H1 (cell line): ENCODE results near the gene CNTN5.

ENCODE experiments used
- BACH1 ChIP-seq: IDR thresholded peaks from 2 replicates; pipeline ENCODE4 v1.6.1; 2012; ENCODE audit warnings: low read length, improper control_type of control experiment
- CEBPB ChIP-seq: IDR thresholded peaks from 2 replicates; pipeline ENCODE4 v1.6.1; 2012; ENCODE audit warnings: low read depth, low read length
- CHD1 ChIP-seq: IDR thresholded peaks from 2 replicates; pipeline ENCODE4 v1.6.1; 2012; ENCODE audit warnings: low read depth, low read length, improper control_type of control experiment
- CREB1 ChIP-seq: IDR thresholded peaks from 2 replicates; pipeline ENCODE4 v1.6.1; 2012; ENCODE audit warnings: inconsistent platforms
- CTBP2 ChIP-seq: IDR thresholded peaks from 2 replicates; pipeline ENCODE4 v1.7.0; 2011; ENCODE audit warnings: borderline replicate concordance, mild to moderate bottlenecking, moderate library complexity, mixed read lengths, low read length; ENCODE audit not compliant: insufficient read depth, insufficient read length
- EGR1 ChIP-seq: IDR thresholded peaks from 2 replicates; pipeline ENCODE4 v1.6.1; 2011; ENCODE audit warnings: low read depth, low read length, borderline replicate concordance
- EP300 ChIP-seq, 2 experiments: IDR thresholded peaks; 1 replicate in 1 of 2; 2 replicates in 1 of 2; pipeline ENCODE4 v1.6.1; 2011 to 2012; ENCODE audit warnings: low read depth in 2 of 2, low read length in 2 of 2, mild to moderate bottlenecking in 2 of 2, borderline replicate concordance in 1 of 2, inconsistent platforms in 1 of 2, moderate library complexity in 1 of 2
- POLR2A ChIP-seq, 2 experiments: IDR thresholded peaks; 1 replicate in 1 of 2; 2 replicates in 1 of 2; pipeline ENCODE4 v1.6.1; 2011; ENCODE audit warnings: low read depth in 2 of 2, low read length in 2 of 2, mild to moderate bottlenecking in 2 of 2; ENCODE audit errors: control extremely low read depth in 1 of 2
- POLR2AphosphoS5 ChIP-seq: IDR thresholded peaks from 2 replicates; pipeline ENCODE4 v1.6.1; 2011; ENCODE audit warnings: low read depth, low read length
- TF ChIP-seq, protein P1 (sequence below): IDR thresholded peaks from 2 replicates; pipeline ENCODE4 v1.6.1; 2012; ENCODE audit warnings: inconsistent platforms
- TF ChIP-seq, protein P2 (sequence below), 3 experiments: IDR thresholded peaks; 1 replicate in 2 of 3; 2 replicates in 1 of 3; pipeline versions ENCODE4 v1.5.1 to v1.6.1; 2011; ENCODE audit warnings: low read length in 3 of 3, mild to moderate bottlenecking in 3 of 3, inconsistent platforms in 2 of 3, low read depth in 1 of 3, moderate library complexity in 1 of 3; ENCODE audit not compliant: insufficient read depth in 1 of 3; ENCODE audit errors: control extremely low read depth in 1 of 3

- TF ChIP-seq EP300 (IDR thresholded peaks at IDR 0.05; ENCODE audit: borderline replicate concordance in 1 of 2, low read depth in 2 of 2, low read length in 2 of 2) (no peak), POLR2AphosphoS5 (no peak), EGR1 (no peak), CHD1 (no peak), CEBPB (no peak), CREB1 (no peak), POLR2A (IDR thresholded peaks at IDR 0.05; ENCODE audit: control extremely low read depth in 1 of 2, low read depth in 2 of 2, low read length in 2 of 2) (no peak), CTBP2 (no peak), BACH1 (no peak)
- TF ChIP-seq, protein P1, sequence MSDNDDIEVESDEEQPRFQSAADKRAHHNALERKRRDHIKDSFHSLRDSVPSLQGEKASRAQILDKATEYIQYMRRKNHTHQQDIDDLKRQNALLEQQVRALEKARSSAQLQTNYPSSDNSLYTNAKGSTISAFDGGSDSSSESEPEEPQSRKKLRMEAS = no peak
- TF ChIP-seq, protein P2, sequence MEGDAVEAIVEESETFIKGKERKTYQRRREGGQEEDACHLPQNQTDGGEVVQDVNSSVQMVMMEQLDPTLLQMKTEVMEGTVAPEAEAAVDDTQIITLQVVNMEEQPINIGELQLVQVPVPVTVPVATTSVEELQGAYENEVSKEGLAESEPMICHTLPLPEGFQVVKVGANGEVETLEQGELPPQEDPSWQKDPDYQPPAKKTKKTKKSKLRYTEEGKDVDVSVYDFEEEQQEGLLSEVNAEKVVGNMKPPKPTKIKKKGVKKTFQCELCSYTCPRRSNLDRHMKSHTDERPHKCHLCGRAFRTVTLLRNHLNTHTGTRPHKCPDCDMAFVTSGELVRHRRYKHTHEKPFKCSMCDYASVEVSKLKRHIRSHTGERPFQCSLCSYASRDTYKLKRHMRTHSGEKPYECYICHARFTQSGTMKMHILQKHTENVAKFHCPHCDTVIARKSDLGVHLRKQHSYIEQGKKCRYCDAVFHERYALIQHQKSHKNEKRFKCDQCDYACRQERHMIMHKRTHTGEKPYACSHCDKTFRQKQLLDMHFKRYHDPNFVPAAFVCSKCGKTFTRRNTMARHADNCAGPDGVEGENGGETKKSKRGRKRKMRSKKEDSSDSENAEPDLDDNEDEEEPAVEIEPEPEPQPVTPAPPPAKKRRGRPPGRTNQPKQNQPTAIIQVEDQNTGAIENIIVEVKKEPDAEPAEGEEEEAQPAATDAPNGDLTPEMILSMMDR (IDR thresholded peaks at IDR 0.05; ENCODE audit: control extremely low read depth in 1 of 3, insufficient read depth in 1 of 3, low read depth in 1 of 3, low read length in 3 of 3) = no peak
These were observed 515.1 kb downstream of the CNTN5 start for GRCh38 chr11:99535819-99536218.
